ENCODE results near the gene SMIM7. TPM values are rescaled to one million over a fixed set of nuclear protein-coding genes. Genes with fewer than 3 reads are reported as not detected.
A peak's percentile ranks its signal among the peaks of the same experiment; 100 is the strongest.
"Not testable (repeated sequence)": the region's sequence is repeated elsewhere in the genome, so short reads cannot be mapped to it uniquely, and the experiment has no call there.

SMIM7 gene
- polyA plus RNA-seq (ENCODE audit: insufficient read length in 4 of 4) = 100 to 1,000 TPM in 3 of 4 donors, 10 to 100 TPM in 1; 97.4 to 114 (median 107) TPM

DNA sequence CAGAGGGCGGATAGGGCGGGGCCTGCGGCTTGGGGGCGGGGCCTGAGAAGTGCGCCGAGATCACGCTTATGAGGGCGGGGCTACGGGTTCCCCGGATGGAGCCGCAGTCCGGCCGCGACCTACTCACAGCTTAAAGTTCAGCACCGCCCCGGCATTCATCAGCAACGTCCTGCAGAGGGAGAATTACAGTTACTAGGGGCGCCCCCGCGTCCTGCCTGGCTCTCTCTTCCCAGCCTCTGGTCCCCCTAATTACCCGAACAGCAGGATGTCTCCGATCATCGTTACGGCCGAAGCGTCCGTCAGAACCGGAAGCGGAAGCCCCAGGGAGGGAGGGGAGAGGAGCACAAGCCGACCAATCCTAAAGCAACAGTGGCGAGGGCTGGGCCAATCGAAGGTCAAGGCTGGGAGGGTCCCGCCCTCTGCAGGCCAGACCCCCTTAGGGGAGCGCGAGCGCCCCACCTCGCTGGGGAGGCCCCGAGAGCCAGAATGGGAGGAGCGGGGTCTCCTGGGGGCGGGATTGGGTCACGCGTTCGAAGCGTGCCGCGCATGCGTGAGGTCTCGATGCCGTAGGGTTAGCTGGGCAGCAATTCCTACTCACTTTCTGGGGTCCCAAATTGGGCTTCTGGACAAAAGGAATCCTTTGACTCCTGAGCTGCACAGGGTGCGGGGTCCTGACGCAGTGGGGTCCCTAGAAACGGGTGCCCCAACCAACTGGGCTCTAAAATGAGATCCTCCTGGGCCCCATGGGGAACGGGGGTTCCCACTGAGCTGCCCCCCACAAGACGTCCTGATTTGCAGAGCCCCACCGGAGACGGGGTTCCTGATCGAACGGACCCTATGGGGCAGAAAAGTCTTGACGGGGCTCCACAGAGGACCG, at the start of gene SMIM7:
Gene SMIM7 (minus strand): TSS at position 313 of the 877 bp plus-strand sequence. CDS start 34 bp downstream, at position 279.
- DNase-seq (ENCODE audit: low read depth in 4 of 4, low spot score in 3 of 4) = peak; percentile 97 to 99 (median 98)

DNA sequence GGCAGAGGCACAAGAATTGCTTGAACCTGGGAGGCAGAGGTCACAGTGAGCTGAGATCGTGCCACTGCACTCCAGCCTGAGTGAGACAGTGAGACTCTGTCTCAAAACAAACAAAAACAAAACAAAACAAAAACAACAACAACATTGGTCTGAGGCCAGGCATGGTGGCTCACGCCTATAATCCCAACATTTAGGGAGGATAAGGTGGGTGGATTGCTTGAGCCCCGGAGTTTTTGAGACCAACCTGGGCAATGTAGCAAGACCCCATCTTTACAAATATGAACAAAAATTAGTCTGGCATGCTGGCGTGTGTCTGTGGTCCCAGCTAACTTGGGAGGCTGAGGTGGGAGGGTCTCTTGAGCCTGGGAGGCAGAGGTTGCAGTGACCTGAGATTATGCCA, 43.7 kb upstream of the SMIM7 start:
- DNase-seq (ENCODE audit: low read depth in 4 of 4, low spot score in 3 of 4) = no peak

DNA sequence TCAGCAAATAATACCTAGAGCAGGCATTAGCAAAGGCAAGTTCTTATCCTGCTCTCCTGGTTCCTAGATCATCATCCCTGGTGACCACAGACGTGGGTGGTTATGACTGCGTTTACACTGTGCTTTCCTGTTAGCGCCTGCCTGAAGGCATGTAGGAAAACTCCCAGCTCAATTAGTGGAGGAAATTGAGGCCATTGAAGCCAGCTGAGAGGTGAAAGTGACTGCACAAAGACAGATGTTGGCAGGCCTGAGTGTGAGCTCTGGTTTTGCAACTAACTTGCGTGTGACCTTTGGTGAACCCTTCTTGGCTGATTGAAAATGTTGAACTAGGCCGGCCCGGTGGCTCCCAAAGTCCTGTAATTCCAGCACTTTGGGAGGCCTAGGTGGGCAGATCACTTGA, 42.2 kb upstream of the SMIM7 start:
- no peak for DNase-seq (ENCODE audit: low read depth in 4 of 4, low spot score in 3 of 4)

DNA sequence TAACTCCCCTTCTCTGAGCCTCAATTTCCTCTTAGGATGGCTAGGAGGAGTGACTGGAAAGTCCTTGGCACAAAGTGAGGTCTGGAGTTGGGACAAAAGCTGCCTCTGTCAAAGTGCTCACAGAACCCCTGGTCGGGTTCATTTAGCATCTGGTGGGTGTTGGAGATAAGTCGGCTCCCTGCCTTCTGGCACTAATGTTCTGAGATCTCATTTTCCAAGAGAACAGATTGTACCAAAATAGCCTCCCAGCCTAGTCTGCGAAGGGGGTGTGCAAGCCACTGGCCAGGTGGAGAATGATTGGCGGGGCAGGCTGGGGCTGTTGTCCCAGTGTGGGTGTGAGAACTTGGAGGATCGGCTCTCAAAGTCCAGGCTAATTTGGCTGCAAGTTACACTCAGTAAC, 39.0 kb upstream of the SMIM7 start:
- DNase-seq (ENCODE audit: low read depth in 4 of 4, low spot score in 3 of 4) = no peak

DNA sequence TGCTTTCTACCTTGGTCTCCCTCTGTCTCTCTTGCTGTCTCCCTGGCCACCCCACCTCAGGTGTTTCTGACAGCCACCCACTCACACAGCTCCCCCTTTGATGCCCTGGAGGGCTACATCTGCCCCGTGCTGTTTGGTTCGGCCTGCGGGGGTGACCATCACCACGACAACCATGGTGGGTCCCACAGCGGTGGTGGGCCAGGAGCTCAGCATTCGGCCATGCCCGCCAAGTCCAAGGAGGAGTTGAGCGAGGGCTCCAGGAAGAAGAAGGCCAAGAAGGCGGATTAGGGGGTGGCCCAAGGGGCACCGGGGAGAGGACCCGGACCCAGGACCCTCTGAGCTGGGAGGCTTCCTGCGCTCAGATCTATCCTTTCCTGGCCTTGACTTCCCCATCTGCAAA, 28.1 kb upstream of the SMIM7 start:
- no peak for DNase-seq (ENCODE audit: low read depth in 4 of 4, low spot score in 3 of 4)

DNA sequence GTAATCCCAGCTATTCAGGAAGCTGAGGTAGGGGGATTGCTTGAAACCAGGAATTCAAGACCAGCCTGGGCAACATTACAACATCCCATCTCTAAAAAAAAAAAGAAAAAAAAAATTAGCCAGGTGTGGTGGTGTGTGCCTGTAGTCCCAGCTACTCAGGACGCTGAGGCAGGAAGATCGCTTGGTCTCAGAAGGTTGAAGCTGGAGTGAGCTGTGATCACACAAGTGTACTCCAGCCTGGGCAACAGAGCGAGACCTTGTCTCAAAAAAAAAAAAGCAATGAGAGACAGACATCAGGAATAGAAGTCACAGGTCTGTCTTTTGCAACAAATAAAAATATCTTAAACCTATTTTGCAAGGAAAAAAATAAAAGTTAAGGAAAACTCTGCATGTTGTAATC, 24.3 kb upstream of the SMIM7 start:
- no peak for DNase-seq (ENCODE audit: low read depth in 4 of 4, low spot score in 3 of 4)

DNA sequence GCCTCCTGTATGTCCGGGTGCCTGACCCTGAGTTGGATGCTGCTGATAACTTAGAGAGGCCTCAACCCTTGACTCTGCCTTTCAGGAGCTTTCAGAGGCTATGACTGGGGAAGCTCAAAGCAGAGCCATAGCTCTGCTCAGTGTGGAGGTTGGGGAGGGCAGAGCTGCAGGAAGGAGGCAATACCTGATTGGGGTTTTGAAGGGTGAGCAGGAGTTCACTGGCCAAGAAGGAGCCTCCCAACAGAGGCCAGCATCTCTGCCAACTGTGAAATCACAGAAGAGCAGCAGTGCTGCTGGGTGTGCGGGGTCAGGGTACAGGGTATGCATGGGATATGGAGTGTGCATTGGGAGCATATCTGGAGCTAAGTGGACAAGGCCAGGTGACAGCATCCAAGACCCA, 22.6 kb upstream of the SMIM7 start:
- DNase-seq (ENCODE audit: low read depth in 4 of 4, low spot score in 3 of 4) = no peak

DNA sequence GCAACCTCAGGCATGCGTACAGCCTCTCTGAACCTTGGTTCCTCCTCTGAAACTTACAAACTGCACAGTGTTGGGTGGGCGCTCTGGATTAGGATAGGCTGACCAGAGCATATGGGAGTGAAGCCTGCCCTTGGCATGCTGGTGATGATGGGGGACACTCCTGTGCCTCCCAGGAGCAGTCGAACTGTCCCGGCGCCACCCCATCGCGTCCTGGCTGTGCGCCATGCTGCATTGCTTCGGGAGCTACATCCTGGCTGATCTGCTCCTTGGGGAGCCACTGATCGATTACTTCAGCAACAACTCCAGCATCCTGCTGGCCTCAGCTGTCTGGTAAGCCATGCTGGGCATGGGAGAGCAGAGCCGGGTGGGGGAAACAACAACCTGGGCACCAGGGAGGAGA, 19.9 kb upstream of the SMIM7 start:
- no peak for DNase-seq (ENCODE audit: low read depth in 4 of 4, low spot score in 3 of 4)

DNA sequence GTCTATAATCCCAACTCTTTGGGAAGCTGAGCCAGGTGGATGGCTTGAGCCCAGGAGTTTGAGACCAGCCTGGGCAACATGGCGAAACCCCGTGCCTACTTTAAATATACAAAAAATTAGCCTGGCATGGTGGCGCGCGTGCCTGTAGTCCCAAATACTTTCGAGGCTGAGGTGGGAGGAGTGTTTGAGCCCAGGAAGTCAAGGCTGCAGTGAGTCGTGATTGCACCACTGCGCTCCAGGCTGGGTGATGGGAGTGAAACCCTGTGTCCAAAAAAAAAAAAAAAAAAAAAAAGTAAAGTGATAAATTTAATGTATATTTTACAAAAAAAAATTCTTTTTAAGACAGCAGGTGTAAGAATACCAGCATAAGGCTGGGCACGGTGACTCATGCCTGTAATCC, 18.6 kb upstream of the SMIM7 start:
- DNase-seq (ENCODE audit: low read depth in 4 of 4, low spot score in 3 of 4) = no peak

DNA sequence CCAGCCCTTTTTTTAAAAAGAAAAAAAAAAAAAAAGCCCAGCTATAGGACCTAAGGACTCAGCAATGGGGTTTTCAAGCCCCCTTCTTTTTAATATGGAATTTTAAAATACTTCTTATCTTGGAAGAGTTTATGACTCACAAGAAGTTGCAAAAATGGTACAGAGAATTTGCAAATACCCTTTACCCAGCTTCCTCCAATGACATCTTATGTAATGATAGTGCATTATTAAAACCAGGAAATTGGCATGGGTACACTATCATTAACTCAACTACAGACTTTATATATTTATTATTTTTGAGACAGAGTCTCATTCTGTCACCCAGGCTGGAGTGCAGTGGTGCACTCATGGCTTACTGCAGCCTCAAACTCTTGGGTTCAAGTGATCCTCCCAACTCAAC, 17.1 kb upstream of the SMIM7 start:
- no peak for DNase-seq (ENCODE audit: low read depth in 4 of 4, low spot score in 3 of 4)

DNA sequence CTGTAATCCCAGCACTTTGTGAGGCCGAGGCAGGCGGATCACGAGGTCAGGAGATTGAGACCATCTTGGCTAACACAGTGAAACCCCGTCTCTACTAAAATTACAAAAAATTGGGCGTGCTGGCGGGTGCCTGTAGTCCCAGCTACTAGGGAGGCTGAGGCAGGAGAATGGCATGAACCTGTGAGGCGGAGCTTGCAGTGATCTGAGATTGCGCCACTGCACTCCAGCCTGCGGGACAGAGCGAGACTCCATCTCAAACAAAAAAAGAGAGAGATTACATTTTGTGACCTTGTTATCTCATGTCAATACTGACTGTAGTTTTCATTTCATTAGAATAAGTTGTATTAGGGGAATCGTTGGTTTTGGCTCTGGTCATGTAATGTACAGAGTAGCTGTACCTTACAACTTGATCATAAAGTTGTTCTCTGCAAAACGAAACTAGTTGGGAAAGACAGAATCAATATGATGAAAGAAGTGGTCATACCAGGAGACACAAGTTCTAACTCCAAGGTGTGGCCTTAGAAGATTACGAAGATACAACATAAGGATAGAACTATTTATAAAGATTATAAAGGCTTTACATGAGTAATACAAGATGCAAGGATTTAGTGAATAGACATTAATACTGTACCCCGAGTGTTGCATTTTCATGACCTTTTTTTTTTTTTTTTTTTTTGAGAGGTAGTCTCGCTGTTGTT, 16.3 kb upstream of the SMIM7 start:
- no peak for DNase-seq (ENCODE audit: low read depth in 4 of 4, low spot score in 3 of 4)

DNA sequence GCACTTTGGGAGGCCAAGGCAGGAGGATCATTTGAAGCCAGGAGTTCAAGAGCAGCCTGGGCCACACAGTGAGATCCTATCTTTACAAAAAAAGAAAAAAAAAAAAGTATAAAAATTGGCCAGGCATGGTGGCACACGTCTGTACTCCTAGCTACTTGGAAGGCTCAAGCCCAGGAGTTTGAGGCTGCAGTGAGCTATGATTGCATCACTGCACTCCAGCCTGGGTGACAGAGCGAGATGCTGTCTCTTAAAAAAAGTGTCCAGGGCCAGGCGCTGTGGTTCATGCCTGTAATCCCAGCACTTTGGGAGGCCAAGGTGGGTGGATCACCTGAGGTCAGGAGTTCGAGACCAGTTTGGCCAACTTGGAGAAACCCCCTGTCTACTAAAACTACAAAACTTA, 13.9 kb upstream of the SMIM7 start:
- not testable (repeated sequence) for DNase-seq (ENCODE audit: low read depth in 4 of 4, low spot score in 3 of 4)

DNA sequence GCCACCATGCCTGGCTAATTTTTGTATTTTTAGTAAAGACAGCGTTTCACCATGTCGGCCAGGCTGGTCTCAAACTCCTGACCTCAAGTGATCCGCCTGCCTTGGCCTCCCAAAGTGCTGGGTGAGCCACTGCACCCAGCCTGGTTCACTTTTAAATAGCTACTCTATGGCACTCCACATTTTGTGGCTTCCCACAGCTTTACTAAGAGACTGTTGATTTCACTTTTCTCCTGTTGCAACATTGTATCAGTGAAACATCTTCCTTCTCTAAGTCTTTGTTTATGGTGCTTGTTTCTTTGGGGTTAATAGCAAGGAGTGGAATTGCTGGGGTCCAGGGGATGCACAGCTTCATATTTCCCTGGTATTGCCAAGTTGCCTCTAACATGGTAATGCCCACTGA, 13.3 kb upstream of the SMIM7 start:
- no peak for DNase-seq (ENCODE audit: low read depth in 4 of 4, low spot score in 3 of 4)

DNA sequence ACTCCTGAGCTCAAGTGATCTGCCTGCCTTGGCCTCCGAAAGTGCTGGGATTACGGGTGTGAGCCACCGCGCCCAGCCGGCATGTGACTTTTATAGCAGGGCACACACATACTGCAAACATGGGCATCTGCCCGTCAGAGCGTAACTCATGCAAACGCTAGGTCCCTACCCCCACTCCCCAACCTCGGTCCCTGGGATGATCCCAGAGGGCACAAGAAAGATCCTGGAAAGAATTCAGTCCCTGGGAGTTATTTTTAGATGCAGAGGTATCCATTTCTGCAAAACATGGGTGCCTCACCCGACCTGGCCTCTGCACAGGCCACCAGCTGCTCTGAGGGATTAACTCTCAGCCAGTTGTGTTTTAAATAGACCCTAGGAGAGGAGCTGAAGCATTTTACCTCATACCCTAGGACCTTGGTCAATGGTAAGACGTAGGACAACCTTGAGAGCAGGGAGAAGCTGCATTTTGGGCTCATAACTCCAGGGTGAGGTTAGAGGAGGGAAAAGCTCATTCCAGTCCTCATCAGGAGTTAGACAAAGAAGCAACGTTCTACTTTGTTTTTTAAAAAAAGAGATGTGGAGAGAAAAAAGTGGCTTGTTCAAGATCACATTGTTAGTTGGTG, 11.8 kb upstream of the SMIM7 start:
- no peak for DNase-seq (ENCODE audit: low read depth in 4 of 4, low spot score in 3 of 4)

DNA sequence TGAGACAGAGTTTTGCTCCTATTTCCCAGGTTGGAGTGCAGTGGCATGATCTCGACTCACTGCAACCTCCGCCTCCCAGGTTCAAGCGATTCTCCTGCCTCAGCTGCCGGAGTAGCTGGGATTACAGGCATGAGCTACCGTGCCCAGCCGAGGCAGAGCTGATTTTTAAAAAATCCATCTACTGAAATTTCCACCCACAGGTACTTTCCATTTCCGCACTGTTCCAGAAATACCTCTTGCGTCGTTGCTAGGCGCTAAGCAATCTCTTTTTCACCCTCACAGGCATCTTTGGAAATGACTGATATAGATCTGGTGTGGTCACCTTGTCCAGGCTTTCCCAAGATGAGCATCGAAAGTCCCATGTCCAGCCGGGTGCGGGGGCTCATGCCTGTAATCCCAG, 10.3 kb upstream of the SMIM7 start:
- DNase-seq (ENCODE audit: low read depth in 4 of 4, low spot score in 3 of 4) = no peak

DNA sequence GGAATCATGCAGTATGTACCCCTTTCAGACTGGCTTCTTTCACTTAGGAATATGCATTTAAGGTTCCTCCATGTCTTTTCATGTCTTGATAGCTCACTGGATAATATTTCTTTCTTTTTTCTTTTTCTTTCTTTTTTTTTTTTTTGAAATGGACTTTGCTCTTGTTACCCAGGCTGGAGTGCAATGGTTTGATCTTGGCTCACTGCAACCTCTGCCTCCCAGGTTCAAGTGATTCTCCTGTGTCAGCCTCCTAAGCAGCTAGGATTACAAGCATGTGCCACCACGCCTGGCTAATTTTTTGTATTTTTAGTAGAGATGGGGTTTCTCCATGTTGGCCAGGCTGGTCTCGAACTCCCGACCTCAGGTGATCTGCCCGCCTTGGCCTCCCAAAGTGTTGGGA, 8.8 kb upstream of the SMIM7 start:
- DNase-seq (ENCODE audit: low read depth in 4 of 4, low spot score in 3 of 4) = not testable (repeated sequence)

DNA sequence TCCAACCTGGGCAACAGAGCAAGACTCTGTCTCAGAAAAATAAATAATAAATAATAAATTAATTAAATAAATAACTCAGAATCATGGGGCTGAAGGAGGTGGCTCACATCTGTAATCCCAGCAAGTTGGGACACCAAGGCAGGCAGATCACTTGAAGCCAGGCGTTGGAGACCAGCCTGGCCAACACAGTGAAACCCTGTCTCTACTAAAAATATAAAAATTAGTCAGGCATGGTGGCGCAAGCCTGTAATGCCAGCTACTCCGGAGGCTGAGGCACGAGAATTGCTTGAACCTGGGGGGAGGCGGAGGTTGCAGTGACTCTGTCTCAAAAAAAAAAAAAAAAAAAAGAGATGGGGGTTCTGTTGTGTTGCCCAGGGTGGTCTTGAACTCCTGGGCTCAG, 8.2 kb upstream of the SMIM7 start:
- no peak for DNase-seq (ENCODE audit: low read depth in 4 of 4, low spot score in 3 of 4)

DNA sequence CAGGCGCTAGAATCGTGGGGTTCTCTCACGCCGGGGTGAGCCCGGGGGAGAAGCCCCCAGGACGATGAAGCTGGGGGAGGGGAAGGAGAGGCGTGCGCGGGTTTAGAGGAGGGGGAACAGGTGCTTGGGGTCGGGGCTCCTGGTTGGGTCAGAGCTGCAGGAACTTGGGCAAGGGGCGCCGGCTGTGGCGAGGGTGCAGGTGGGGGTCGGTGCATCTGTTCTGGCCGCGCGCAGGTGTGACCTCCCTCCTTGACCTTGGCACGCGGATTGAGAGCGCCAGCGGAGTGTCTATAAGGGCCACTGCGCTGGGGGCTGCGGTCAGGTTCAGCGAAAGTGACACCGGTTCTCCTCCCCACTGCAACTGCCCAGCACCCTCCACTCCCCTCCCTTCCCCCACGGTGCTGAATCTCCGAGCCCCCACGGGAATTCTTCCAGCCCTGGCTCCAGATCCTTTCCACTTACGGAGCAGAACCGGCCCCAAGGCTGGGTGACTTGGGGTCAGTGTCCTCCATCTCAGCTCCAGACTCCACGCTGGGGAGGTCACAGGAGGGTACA, 1.6 kb upstream of the SMIM7 start:
- DNase-seq (ENCODE audit: low read depth in 4 of 4, low spot score in 3 of 4) = peak in 2 of 4 donors; percentile 1 to 2

DNA sequence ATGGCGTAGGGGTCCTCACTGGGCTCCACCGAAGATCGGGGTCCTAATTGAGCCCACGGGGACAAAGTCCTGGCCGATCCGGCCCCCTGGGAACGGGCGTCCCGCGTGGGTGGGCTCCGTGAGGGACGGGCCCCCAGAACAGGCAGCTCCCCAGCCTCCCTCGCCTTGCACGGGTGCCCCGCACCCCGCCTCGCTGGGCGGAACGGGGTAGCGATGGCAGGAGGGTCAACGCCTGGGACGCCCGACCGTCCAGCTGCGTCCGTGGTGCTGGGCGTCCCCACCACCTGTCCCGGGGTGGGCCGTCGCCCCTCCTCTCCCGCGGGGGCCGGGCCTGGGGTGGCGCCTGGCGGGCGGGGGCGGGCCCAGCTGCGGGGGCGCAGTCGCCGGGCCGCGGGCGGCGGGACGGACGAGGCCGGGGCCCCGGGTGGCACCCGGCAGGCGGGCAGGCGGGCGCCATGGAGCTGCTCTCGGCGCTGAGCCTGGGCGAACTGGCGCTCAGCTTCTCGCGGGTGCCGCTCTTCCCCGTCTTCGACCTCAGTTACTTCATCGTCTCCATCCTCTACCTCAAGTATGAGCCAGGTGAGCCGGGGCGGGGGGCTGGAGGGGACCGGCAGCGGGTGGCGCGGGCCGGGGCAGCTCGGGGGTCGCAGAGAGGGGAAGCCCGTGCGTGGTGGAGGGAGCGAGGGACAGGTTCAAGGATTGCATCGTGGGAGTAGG, 977 bp upstream of the SMIM7 start, which contains the start of gene TMEM38A:
Gene TMEM38A (plus strand): TSS at position 377 of the 717 bp plus-strand sequence. CDS start 79 bp downstream, at position 456.
- peak in 2 of 4 donors; percentile 5 to 20 for DNase-seq (ENCODE audit: low read depth in 4 of 4, low spot score in 3 of 4)

DNA sequence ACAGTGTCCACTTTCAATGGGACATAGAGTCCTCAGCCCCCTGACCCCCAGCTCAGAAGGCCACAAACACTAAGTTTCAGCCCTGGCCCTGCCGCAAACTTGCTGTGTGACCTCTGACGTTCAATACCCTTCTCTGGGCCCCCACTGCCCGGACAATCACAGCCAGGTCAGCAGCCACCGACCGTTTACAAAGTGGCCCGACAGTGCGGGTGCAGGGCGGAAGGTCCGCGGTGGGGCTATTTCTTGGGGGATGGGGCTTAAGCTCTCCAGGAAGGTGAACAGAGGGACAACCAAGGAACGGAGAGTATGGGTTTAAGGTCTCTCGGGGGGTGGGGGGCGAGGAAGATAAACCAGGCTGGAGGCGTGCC, 496 bp downstream of the SMIM7 start:
- no peak for DNase-seq (ENCODE audit: low read depth in 4 of 4, low spot score in 3 of 4)

Data from right renal pelvis (tissue), 4 donors.